Measurements from ENCODE around the gene TCF7L2.

- TF ChIP-seq CTCF (IDR thresholded peaks at IDR 0.05): no peak
- no peak for TF ChIP-seq POLR2A (IDR thresholded peaks at IDR 0.05)
Observed at GRCh38 chr10:113018034-113018433, 68.0 kb downstream of the TCF7L2 start.

Measured in body of pancreas (tissue), 4 donors.